GM20000 (cell line): ENCODE measurements around the gene ATP5F1D.

ENCODE experiments used
- DNase-seq: peaks from one replicate; pipeline ENCODE4 v3.0.0; 2012; ENCODE audit warnings: low spot score
- TF ChIP-seq, protein P1 (sequence below): IDR thresholded peaks from 2 replicates; pipeline ENCODE4 v1.5.1; 2012; ENCODE audit warnings: mild to moderate bottlenecking, control low read depth; ENCODE audit errors: extremely low read depth, missing control alignments

The ATP5F1D gene

GRCh38 chr19:1218751-1219567 lies 22.6 kb upstream of the ATP5F1D start:
- TF ChIP-seq, protein P1, sequence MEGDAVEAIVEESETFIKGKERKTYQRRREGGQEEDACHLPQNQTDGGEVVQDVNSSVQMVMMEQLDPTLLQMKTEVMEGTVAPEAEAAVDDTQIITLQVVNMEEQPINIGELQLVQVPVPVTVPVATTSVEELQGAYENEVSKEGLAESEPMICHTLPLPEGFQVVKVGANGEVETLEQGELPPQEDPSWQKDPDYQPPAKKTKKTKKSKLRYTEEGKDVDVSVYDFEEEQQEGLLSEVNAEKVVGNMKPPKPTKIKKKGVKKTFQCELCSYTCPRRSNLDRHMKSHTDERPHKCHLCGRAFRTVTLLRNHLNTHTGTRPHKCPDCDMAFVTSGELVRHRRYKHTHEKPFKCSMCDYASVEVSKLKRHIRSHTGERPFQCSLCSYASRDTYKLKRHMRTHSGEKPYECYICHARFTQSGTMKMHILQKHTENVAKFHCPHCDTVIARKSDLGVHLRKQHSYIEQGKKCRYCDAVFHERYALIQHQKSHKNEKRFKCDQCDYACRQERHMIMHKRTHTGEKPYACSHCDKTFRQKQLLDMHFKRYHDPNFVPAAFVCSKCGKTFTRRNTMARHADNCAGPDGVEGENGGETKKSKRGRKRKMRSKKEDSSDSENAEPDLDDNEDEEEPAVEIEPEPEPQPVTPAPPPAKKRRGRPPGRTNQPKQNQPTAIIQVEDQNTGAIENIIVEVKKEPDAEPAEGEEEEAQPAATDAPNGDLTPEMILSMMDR: no peak
- no peak for DNase-seq

DNA sequence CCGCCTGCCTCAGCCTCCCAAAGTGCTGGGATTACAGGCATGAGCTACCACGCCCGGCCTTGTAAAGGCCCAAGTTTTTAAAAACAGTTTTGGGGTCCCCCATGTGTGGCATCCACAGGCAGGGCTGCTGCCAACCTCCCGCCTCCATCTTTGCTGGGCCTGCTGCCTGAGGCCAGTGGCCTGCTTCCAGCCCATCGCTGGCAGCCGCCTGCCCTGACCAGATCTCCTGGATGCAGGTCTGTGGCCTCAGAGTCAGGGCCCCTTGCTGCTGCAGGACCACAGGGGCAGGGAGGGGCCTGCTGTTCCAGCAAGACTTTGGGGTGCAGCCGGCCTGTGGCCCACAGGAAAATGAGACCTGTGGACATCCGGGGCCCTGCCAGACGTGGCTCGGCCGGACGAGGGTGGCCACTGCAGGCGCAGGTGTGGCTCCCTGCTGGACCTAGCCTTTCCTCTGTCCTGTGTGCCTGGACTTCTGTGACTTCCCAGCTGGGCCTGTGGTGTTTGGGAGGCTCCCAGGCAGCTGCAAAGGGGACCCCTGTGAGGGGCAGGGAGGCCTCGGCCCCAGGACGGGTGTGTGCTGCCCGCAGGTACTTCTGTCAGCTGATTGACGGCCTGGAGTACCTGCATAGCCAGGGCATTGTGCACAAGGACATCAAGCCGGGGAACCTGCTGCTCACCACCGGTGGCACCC lies 21.6 kb upstream of the ATP5F1D start:
- TF ChIP-seq, protein P1: no peak
- DNase-seq: no peak

DNA sequence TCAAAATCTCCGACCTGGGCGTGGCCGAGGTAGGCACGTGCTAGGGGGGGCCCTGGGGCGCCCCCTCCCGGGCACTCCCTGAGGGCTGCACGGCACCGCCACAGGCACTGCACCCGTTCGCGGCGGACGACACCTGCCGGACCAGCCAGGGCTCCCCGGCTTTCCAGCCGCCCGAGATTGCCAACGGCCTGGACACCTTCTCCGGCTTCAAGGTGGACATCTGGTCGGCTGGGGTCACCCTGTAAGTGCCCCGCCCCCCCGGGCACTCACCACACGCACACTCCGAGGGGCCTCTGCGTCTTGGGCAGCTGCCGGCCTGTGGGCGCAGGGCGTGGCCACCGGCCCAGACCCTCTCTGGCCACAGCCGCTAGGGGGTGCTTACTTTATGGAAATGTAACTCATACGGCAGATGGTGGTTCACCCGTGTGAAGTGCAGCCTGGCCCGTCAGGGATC lies 21.0 kb upstream of the ATP5F1D start:
- TF ChIP-seq, protein P1: no peak
- DNase-seq: no peak

DNA sequence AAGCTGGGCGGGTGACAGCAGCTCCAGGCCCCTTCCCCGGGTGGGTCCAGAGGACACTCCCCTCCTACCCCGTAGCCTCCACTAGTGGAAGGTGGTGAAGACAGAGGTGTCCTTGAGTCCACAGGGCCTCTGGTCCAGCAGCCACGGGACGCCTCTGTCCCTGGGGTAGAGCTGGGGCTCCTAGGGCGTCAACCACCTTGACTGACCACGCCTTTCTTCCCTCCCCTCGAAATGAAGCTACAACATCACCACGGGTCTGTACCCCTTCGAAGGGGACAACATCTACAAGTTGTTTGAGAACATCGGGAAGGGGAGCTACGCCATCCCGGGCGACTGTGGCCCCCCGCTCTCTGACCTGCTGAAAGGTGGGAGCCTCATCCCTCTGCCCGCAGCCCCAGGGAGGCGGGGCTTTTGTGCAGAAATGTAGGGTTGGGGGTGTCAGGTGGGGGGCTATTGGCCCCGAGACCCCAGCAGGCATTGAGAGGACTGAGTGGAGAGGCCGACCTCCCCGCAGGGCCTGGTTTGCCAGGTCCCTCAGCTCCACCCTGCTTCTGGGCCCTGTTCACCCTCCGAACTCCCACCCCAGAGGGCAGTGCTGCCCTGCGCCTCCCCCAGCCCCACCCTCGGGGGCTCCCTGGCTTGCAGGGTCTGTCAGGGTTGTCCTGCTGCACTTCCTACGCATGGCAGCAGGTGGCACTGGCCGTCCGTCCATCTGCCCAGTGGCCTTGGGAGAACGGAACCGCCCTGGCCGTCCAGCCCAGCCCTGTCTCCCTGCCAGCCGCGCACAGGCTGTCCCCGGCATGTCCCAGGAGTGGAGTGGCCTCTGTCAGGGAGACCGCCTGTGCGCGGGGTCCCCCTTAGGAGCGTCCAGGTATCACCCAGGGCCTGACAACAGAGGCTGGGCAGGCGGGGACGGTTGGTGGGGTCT lies 20.3 kb upstream of the ATP5F1D start:
- DNase-seq: no peak

GRCh38 chr19:1221904-1222255 lies 19.7 kb upstream of the ATP5F1D start:
- no peak for DNase-seq
- TF ChIP-seq, protein P1: no peak

More for the DNA sequence above, 20.3 kb upstream of the ATP5F1D start:
- TF ChIP-seq, protein P1: peak; percentile 30

DNA sequence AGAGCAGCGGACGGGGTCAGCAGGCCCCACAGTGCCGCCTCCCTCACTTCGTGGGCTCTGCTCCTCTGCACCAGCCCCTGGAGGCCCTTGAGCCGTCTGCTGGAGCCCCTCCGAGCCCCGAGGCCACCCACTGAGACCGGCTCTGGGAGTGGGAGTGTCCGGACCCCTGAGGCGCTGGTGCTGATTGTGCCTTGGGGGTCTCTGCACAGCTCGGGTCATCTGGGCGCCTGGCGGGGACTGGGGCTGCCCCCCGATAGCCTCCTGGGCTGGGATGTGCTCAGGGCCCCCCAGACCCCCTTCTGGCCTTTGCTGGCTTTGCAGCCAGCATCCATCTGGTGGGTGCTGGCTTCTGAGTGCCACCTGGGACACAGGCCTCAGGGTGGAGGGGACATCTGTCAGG lies 19.2 kb upstream of the ATP5F1D start:
- no peak for DNase-seq
- TF ChIP-seq, protein P1: no peak
